Kidney (tissue), 14 donors: ENCODE measurements around the gene TEX26. TPM values are rescaled to one million over a fixed set of nuclear protein-coding genes. Genes with fewer than 3 reads are reported as not detected.

Source experiments
- DNase-seq, 5 donors: peaks; one replicate each; pipeline ENCODE4 v3.0.0-alpha.2; 2013 to 2020
- FAIRE-seq: peaks from 2 replicates; lab custom pipeline; 2012; peaks lifted over from hg19 to GRCh38; lab: Jason Lieb, UNC
- H3K27ac ChIP-seq, 2 donors: one replicate each; pipeline ENCODE4 v1.7.0; 2013; ENCODE audit warnings: low read depth in 2 of 2, low read length in 2 of 2, inconsistent platforms in 1 of 2
- H3K27me3 ChIP-seq: one replicate; pipeline ENCODE4 v1.7.1; 2013; ENCODE audit warnings: low read length, inconsistent platforms; ENCODE audit not compliant: control insufficient read depth, insufficient read depth
- H3K36me3 ChIP-seq, 3 donors: one replicate each; pipeline versions ENCODE4 v1.7.0 to v1.7.1; 2013; ENCODE audit warnings: low read length in 3 of 3, control low read depth in 1 of 3, inconsistent platforms in 1 of 3; ENCODE audit not compliant: insufficient read depth in 3 of 3, control insufficient read depth in 2 of 3
- H3K4me1 ChIP-seq, 3 donors: one replicate each; pipeline versions ENCODE4 v1.7.0 to v1.7.1; 2013; ENCODE audit warnings: low read length in 3 of 3, inconsistent platforms in 1 of 3, low read depth in 1 of 3; ENCODE audit not compliant: control insufficient read depth in 2 of 3, insufficient read depth in 2 of 3
- H3K4me3 ChIP-seq, 3 donors: one replicate each; pipeline versions ENCODE4 v1.7.0 to v1.8.1; 2013; ENCODE audit warnings: low read length in 3 of 3, control low read depth in 1 of 3, inconsistent platforms in 1 of 3
- H3K9ac ChIP-seq, 3 donors: one replicate each; pipeline versions ENCODE4 v1.7.0 to v1.7.1; 2013; ENCODE audit warnings: low read length in 3 of 3, control low read depth in 1 of 3, inconsistent platforms in 1 of 3
- H3K9me3 ChIP-seq, 3 donors: one replicate each; pipeline versions ENCODE4 v1.7.0 to v1.7.1; 2013; ENCODE audit warnings: low read length in 3 of 3, control low read depth in 1 of 3, inconsistent platforms in 1 of 3; ENCODE audit not compliant: control insufficient read depth in 2 of 3, insufficient read depth in 1 of 3
- CTCF ChIP-seq: IDR thresholded peaks from 3 replicates; pipeline ENCODE4 v1.5.1; 2012; ENCODE audit warnings: mild to moderate bottlenecking, moderate library complexity, borderline replicate concordance; ENCODE audit not compliant: insufficient read depth; ENCODE audit errors: extremely low read depth
- intact Hi-C: fragments of 100-400 bp; cut with DNase I; formaldehyde crosslinking; loops from one replicate; pipeline ENCODE4 v1.11.1; 2022
- polyA plus RNA-seq: library from polyadenylated mRNA; stranded (reverse); fragments of 350-450 nt; fragmentation: Illumina TruSeq; extraction: RNeasy Lipid Tissue Mini Kit (QIAGEN cat#74804); gene quantifications from one replicate; pipeline ENCODE4 v1.2.3, GENCODE V29; 2014; ENCODE audit warnings: low read depth, low replicate concordance; ENCODE audit not compliant: insufficient read depth
- total RNA-seq: library from RNA; stranded (reverse); fragmentation: NEBNext Ultra II Directional; extraction: Animal tissue kit (Norgen Biotek cat#: 25700); gene quantifications from one replicate; pipeline ENCODE4 v1.2.1, GENCODE V29; 2021
- donor health status: control.
- donor health status: control.
- donor health status: control.
- donor health status: control.
- donor health status: control.
- donor health status: DM: yes; HTN: yes; CAD: no.
- donor health status: Normal renal cell carcinoma (clear cell type).

TEX26 gene
- total and polyA plus RNA-seq, 2 donors from 2014 or later, result not detected

GRCh38 chr13:31011901-31012654, 79.6 kb downstream of the TEX26 start:
- FAIRE-seq, result no peak
- no peaks in the 10 kb centered on the region for H3K27me3 ChIP-seq
- intact Hi-C loops, result no loop called here

GRCh38 chr13:31012655-31013024, 80.2 kb downstream of the TEX26 start:
- no peak for TF ChIP-seq CTCF
- FAIRE-seq, result no peak
- no peaks in the 10 kb centered on the region for H3K36me3 ChIP-seq
- no peak overlapping the region for H3K4me3 ChIP-seq
- no peaks in the 10 kb centered on the region for H3K4me1 ChIP-seq
- H3K27ac ChIP-seq, result no peak overlapping the region
- intact Hi-C loops, result no loop called here
- no peaks in the 10 kb centered on the region for H3K9me3 ChIP-seq
- DNase-seq, result peak in 1 of 5 donors; percentile 33
- no peak overlapping the region for H3K9ac ChIP-seq
- no peaks in the 10 kb centered on the region for H3K27me3 ChIP-seq

More at GRCh38 chr13:31011901-31012654, 79.6 kb downstream of the TEX26 start:
- H3K4me3 ChIP-seq, result no peak overlapping the region
- H3K27ac ChIP-seq, result no peak overlapping the region
- DNase-seq, result no peak
- no peaks in the 10 kb centered on the region for H3K4me1 ChIP-seq
- no peaks in the 10 kb centered on the region for H3K9me3 ChIP-seq
- no peaks in the 10 kb centered on the region for H3K36me3 ChIP-seq
- no peak for TF ChIP-seq CTCF
- no peak overlapping the region for H3K9ac ChIP-seq

- DNase-seq (no peak), FAIRE-seq (no peak)
- Histone ChIP-seq H3K27ac (no peak overlapping the region), H3K9me3 (no peaks in the 10 kb centered on the region), H3K4me3 (no peak overlapping the region), H3K4me1 (no peaks in the 10 kb centered on the region), H3K36me3 (no peaks in the 10 kb centered on the region), H3K9ac (no peak overlapping the region), H3K27me3 (no peaks in the 10 kb centered on the region)
- TF ChIP-seq CTCF, result no peak
- intact Hi-C loops, result no loop called here
Measured at GRCh38 chr13:31014456-31014855, 82.0 kb downstream of the TEX26 start.
